G401 (cell line): ENCODE measurements around the gene USP46. TPM values are rescaled to one million over a fixed set of nuclear protein-coding genes. Genes with fewer than 3 reads are reported as not detected.

Experiments used
- DNase-seq: peaks from one replicate; pipeline ENCODE4 v3.0.0-alpha.2; 2015; ENCODE audit warnings: low spot score
- in situ Hi-C: cut with HindIII; loops from 2 replicates; pipeline ENCODE4 v1.10.0; 2016; ENCODE audit warnings: low sequenced_read_pairs, mixed read lengths
- total RNA-seq: library from RNA; depleted of rRNA; stranded (reverse); fragments of >200 nt; shearing (Covaris generic); gene quantifications from 2 replicates; pipeline ENCODE4 v1.2.3, GENCODE V29; 2014; rRNA removed

The USP46 gene, protein sequence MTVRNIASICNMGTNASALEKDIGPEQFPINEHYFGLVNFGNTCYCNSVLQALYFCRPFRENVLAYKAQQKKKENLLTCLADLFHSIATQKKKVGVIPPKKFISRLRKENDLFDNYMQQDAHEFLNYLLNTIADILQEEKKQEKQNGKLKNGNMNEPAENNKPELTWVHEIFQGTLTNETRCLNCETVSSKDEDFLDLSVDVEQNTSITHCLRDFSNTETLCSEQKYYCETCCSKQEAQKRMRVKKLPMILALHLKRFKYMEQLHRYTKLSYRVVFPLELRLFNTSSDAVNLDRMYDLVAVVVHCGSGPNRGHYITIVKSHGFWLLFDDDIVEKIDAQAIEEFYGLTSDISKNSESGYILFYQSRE
- 11.5 and 13.0 TPM in 2 replicates for total RNA-seq

DNA sequence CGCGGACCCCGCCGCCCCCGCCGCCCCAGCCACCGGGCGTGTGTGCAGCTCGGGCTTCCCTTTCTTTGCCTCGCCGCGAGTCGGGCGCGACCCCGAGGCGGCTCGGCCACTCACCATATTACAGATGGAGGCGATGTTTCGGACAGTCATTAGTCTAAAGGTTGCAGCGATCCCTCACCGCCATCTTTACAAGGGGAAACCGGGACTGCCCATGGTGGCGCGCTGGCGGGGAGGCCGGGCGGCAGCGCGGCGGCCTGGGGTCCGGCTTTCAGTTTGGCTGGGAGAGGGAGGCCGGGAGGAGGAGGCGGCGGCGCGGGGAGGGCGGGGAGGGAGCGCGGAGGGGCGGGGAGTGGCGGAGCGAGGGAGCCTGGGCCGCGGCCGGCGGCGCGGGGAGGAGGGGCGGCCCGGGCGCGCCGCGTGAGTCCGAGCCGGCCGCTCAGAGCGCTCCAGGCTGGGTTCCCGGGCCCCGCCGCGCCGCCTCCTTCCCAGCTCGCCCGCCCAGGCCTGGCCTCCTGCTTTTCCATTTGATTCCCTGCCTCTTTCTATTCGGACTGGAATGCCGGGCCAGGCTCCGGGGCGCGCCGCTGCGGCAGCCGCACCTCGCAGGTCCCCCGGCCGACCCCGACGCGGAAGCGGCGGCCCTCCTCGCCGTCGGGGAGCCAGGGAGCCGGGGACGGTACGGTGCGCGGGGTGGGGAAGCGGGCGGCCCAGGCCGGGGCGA, at the start of gene USP46:
TSS of gene USP46 (minus strand) at position 301 of the 721 bp plus-strand sequence. CDS start at position 150, 151 bp downstream.
- in situ Hi-C loops = no loop called here
- peak; percentile 79 for DNase-seq

DNA sequence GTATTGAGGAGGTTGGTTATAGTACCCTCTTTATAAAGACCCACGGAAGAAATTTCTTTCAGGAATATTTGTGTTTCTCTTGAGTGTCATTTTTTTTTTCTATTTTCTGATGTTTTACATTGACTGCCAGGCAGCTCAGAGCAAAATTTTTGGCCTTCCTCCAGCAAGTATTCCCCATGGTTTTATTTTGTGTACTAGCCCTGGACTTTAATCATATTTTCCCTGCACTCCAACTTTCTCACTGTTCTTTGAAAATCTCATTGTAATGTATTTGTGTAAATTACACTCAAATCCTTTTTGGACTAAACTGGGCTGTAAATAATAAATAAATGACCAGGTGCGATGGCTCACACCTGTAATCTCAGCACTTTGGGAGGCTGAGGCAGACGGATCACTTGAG, 45.6 kb upstream of the USP46 start:
- no peak for DNase-seq
- in situ Hi-C loops = no loop called here

DNA sequence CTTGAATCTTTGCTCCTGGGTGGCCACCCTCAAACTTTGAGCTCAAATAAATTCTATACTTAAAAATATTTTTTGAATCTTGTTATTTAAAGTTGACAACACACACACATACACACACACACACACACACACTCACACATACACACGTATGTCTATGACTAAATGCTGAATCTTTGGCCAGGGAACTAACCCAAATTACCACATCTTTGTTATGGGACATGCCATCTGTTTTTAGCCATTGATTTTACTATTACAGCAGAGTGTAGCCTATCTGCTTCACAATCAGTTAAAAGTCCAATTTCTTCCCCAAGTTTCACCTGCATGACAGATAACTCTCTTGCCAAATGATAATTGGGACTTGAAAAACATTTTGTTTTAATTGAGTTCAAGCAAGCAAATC, 45.0 kb upstream of the USP46 start:
- in situ Hi-C loops = no loop called here
- DNase-seq = no peak

DNA sequence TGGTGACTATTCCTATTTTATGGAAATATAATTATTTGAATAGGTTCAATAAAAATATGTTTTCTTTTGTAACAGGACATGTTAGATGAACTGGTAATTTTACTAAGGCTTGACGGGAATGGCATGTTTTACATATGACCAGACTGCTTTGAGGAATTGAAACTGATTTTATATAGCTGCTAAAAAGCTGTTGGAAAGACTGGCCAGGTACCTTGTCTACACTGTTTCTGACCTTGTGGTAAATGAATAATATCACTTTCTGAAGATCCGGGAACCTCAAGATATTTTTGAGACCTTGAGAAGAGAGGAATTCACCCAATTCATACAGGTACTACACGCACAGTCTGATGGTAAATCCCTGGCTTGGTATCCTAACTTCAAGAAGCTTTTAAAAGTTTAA, 42.1 kb upstream of the USP46 start:
- DNase-seq = no peak
- in situ Hi-C loops = no loop called here

DNA sequence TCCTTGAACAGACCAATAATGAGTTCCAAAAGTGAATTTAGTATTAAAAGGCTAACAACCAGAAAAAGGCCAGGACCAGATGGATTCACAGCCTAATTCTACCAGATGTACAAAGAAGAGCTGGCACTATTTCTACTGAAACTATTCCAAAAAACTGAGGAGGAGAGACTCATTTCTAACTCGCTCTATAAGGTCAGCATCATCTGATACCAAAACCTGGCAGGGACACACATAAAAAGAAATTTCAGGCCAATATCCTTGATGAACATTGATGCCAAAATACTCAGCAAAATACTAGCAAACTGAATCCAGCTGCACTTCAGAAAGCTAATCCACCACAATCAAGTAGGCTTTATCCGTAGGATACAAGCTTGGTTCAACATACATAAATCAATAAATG, 35.8 kb upstream of the USP46 start:
- DNase-seq = no peak
- in situ Hi-C loops = no loop called here

DNA sequence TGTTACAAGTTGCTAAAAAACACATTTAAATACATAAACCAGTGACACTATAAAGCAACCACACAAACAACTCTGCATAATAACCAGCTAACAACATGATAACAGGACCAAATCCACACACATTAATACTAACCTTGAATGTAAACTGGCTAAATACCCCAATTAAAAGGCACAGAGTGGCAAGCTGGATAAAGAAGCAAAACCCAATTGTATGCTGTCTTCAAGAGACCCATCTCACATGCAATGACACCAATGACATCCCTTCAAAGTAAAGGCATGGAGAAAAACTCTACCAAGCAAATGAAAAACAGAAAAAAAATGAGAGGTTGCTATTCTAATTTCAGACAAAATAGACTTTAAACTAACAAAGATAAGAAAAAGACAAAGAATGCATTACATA, 34.4 kb upstream of the USP46 start:
- no peak for DNase-seq
- in situ Hi-C loops = no loop called here

DNA sequence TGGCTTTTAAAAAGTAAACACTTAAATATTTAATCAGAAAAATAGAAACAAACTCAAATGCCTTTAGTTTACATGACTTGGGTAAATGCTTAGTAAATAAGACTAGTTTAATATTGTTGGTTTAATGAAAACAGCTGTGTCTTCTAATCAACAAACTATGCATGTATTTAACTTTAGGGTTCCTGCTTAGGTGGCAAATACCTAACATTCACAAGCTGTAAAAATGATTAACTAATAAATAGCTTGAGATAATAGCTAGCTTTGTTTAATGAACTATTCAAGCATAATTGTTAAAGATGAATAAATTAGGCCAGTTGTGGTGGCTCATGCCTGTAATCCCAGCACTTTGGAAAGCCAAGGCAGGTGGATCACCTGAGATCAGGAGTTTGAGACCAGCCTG, 30.0 kb upstream of the USP46 start:
- in situ Hi-C loops = no loop called here
- no peak for DNase-seq

DNA sequence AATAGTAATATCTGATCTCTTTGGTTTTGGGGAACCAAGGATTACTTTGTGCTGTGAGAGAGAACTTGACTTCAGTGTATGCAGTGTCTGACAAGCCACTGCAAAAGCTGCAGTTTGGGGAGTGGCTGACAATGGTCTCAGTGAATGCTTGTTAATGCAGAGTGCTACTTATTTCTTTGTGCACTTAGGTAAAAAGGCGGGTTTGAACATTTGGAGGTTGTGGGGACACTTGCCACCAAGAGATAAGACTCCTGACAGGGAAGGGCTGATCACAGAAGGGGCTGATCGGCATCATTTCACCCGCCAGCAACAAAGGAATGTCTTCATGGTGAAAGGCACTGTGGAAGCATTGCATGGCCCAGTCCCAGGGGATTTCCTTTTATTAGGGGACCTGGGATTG, 28.6 kb upstream of the USP46 start:
- in situ Hi-C loops = no loop called here
- DNase-seq = no peak

DNA sequence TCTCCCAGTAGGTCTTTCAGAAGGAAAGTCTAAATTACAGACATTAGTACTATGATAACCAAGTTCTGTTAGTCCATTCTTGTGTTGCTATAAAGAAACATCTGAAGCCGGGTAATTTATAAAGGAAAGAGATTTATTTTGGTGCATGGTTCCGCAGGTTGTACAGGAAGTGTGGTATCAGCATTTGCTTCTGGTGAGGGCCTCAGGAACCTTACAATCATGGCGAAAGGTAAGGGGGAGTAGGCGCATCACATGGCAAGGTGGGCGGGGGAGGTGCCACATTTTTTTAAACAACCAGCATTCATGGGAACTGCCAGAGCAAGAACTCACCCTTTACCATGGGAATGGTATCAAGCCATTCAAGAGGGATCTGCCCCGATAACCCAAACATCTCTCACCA, 26.2 kb upstream of the USP46 start:
- DNase-seq = no peak
- in situ Hi-C loops = no loop called here

DNA sequence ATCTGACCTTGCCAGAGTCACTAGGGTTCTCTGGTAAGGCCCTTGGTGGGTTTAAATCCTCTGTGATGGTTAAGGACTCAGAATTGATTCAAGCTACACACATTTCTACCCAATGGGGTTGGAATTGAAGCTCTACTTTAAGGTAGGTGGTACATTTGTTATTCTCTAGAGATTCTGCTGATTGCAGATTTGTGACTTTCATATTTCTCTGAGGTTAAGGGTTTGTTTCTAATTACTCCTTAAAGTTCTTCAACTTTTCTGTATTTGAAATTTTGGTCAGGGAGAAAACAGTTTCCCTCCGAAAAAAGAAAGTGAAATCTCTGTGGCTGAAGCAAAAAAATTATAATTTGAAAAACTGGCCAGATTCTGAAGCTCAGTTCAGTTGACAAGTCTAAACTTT, 25.8 kb upstream of the USP46 start:
- no peak for DNase-seq
- in situ Hi-C loops = no loop called here

DNA sequence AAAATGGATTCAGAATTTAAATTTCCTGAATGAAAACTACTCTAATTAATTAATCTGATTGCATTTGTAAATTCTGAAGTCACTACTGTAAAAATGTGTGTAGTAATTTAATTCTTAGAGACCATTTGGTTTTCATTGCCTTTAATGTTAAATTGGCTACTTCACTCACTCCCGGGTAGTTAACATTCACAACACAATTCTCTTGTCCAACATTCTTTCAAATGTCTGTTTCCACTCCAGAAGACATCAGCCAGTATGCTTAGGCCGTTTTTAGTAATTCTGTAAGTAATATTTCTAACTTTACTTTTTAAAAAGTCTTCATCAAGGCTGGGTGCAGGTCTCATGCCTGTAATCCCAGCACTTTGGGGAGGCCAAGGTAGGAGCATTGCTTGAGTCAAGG, 21.3 kb upstream of the USP46 start:
- in situ Hi-C loops = no loop called here
- no peak for DNase-seq

DNA sequence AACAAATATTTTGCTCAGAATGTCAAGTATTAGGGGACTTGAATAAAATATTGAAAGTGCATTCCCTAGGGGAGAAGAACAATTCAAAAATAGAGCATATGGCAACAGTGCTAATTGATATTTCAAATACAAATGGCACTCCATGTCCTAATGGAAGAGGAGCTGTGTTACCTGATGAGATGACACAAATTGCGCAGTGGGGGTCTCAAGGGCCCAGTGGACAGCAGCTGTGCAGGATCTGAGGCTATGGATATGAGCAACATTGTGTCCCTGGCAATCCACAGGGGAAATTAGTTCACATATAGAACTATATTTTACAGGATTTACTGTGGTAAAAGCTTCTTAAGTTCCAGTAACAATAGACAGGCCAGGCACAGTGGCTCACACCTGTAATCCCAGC, 17.4 kb upstream of the USP46 start:
- DNase-seq = no peak
- in situ Hi-C loops = no loop called here

DNA sequence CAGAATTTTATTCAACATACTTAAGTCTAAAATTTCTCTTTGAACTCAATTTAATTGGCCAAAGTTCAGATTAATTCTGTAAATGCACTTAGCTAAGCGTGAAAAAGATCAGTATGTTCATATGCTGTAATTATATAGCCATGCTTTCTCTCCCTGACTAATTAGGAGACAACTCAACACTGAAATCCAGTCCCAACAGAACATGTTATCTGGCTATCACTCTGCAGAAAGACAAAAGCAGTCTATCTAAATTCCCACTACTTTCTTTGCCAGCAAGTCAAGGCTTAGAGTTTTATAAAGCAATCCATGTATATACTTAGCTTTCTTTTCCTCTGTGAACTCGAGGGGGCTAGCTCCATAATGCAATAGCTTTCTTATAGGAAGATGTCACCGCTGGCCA, 16.0 kb upstream of the USP46 start:
- no peak for DNase-seq
- in situ Hi-C loops = no loop called here

DNA sequence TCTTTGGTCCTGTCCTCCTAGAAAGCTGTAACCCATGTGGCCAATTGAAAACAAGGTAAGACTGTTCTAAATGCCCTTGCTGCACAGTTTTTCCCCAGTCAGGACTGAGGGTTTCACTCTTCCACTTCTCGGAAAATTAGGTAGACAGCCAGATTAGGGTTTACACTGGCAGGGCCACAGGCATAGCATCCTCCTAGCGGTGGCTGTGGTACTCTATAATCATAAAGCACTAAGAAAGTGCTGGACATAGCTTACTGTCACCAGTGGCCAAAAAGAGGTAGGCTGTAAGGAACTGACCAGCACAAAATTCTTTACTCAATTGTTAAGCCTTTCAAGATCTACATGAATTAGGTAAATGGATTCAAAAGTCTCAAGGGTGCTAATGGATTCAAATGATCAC, 11.6 kb upstream of the USP46 start:
- no peak for DNase-seq
- in situ Hi-C loops = no loop called here

DNA sequence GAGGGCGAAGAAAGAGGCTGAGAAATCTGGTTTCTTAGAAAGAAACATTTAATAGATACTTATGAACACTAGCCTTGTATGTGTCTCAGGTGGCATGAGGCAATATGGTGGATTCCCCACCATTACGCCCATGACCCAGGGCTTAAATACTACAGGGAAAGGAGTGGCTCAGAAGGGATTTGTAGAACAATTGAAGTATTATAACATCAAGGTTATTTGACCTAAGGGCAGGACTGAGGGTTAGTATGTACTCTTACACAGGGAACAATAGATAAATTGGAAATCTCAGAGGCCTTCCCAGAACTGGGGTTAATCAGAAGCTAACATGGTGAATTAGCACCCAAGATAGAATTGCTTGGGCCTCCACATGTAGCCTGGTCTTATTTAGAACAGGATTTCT, 11.0 kb upstream of the USP46 start:
- DNase-seq = no peak
- in situ Hi-C loops = no loop called here

DNA sequence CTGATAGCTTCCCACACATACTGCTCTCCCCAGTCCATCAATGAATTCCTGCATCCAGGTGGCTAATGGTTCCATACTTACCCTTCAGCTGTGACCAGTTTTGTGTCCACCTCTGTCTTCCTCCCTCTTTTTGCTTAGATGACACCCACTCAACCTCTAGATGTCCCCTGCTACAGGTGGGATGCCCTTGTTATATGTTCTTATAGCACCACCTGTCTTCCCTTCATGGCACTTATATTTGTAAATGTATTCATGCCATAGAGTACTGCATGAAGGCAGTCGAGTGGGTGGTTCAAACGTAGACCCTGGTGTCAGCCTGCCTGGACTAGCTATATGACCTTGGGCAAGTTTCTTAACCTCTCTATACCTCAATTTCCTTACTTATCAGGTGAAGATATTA, 6.5 kb upstream of the USP46 start:
- peak; percentile 11 for DNase-seq
- in situ Hi-C loops = no loop called here

DNA sequence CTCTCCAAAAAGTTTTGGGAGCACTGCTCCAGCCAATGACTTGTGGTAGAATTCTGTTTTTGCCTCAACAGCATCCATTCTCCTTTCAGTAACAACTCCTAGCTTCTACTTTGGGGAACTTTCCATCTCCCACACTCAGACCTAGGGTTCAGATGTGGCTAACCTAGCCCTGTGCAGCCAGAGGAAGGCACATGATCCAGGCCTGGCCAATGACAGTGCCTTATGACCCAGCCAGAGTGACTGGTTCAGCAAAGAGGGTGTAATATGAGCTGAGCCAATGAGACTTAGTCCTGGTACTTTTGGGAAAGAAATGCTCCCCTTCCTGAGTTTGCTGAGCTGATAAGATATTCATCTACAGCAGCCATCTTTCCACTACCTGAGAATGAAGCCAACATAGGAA, 5.4 kb upstream of the USP46 start:
- in situ Hi-C loops = no loop called here
- no peak for DNase-seq

DNA sequence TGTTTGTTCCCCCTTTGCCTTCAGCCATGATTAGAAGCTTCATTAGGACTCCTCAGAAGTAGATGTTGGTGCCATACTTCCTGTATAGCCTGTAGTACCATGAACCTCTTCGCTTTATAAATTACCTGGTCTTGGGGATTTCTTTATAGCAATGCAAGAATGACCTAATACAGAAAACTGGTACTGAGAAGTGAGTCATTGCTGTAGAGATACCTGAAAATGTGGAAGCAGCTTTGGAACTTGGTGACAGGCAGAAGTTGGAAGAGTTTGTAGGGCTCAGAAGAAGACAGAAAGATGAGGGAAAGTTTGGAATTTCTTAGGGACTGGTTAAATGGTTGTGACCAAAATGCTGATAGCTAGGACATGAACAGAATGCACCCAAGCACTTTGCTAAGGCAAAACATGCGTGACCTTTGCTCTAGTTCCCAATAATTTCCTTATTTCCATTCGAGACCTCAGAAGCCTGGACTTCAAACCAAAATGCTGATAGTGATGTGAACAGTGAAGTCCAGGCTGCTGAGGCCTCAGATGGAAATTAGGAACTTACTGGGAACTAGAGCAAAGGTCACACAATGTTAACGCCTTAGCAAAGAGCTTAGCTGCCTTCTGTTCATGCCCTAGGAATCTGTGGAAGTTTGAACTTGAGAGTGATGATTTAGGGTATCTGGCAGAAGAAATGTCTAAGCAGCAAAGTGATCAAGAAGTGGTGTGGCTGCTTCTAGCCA, 3.0 kb upstream of the USP46 start:
- DNase-seq = no peak
- in situ Hi-C loops = no loop called here

DNA sequence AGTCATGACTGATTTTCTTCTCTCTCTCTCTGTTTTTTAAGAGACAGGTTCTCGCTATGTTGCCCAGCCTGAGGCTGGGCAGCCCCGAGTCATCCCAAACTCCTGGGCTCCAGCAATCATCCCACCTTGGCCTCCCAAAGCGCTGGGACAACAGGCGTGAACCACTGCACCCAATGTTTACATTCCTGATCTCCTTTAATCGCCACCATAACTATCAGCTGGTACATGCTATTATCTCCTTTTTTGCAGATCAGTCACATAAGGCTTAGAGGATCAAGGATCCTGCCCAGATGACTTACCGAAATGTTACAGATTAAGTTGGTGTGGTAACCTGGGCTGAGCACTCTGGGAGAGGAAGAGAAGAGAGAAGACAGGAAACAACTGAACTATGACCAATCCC, 1.5 kb upstream of the USP46 start:
- no peak for DNase-seq
- in situ Hi-C loops = no loop called here

DNA sequence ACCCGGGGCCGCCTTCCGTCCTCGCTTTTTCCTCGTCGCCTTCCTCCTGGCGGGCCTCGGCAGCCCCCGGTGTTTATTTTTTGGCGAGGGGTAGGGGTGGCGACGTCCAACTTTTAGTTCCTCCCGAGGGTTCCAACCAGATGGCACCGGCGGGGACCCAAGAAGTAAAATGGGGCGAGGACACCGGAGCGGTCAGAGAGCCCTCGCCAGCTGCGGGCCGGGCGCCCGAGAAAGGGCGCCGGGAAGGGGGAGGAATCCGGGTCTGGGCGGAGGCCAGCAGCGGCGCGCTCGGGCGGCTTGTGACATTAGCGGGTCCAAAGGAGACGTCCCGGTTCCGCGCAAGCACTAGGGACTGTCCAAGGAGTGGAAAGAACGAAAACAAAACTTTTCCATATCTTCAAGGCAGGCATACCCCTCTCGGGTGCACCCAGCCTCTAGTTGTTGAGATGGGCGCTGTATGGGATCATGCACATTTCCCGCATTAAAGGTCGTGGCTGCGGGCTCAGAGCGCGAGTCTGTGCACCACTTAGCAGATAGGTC, 691 bp upstream of the USP46 start:
- peak; percentile 56 for DNase-seq
- in situ Hi-C loops = no loop called here
